Suprapubic skin (tissue), 3 donors: Measurements from ENCODE around the gene EMC8.

Source experiments
- POLR2AphosphoS5 ChIP-seq, 3 donors: sonication (generic); formaldehyde crosslinking; IDR thresholded peaks; one replicate each; pipeline ENCODE4 v1.6.1; 2017; ENCODE audit warnings: antibody characterized with exemption in 3 of 3
- TF ChIP-seq, protein P1 (sequence below), 2 donors: fragments of 200-600 bp in 1 of 2; fragments of 450-650 bp in 1 of 2; sonication (generic) in 1 of 2; IDR thresholded peaks; one replicate each; pipeline ENCODE4 v1.5.1; 2016 to 2019; ENCODE audit warnings: antibody characterized with exemption in 2 of 2, mild to moderate bottlenecking in 1 of 2, moderate library complexity in 1 of 2

DNA sequence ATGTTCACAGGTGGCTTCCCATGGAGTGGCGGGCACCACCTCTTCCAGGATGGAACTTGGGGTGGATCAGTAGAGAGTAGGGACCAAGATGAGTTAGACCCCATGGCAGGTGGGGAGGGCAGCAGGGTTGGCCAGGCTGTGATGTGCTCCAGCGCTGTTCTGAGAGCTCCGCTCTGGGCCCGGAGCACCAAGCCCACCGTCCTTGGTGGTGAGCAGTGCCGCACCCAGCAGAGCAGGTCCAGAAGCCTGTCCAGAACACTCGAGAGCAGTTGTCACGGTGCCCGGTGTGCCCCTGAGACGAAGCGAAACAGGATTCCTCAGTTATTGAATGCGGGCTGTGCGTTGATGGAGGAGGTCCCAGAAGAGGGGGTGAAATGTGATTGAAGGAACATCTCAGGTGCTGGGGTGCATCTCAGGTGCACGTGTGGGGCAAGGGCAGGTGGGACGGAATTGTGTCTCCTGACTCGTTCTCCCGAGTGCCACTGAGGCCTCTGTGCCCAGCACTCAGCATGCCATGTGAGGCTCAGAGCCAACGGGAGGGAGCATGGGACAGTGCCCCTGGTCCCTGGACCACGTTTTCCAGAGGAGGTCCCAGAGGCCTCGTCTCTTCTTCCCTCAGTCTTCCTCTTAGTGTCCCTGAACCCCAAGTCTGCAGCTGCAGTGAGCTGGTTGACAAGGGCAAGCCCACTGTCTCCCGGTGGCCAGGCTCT lies 39.7 kb upstream of the EMC8 start:
- TF ChIP-seq, protein P1, sequence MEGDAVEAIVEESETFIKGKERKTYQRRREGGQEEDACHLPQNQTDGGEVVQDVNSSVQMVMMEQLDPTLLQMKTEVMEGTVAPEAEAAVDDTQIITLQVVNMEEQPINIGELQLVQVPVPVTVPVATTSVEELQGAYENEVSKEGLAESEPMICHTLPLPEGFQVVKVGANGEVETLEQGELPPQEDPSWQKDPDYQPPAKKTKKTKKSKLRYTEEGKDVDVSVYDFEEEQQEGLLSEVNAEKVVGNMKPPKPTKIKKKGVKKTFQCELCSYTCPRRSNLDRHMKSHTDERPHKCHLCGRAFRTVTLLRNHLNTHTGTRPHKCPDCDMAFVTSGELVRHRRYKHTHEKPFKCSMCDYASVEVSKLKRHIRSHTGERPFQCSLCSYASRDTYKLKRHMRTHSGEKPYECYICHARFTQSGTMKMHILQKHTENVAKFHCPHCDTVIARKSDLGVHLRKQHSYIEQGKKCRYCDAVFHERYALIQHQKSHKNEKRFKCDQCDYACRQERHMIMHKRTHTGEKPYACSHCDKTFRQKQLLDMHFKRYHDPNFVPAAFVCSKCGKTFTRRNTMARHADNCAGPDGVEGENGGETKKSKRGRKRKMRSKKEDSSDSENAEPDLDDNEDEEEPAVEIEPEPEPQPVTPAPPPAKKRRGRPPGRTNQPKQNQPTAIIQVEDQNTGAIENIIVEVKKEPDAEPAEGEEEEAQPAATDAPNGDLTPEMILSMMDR (IDR thresholded peaks at IDR 0.05), result no peak
- TF ChIP-seq POLR2AphosphoS5 (IDR thresholded peaks at IDR 0.05), result no peak
